HepG2 (cell line): ENCODE measurements around the gene TOMM40L. TPM values are rescaled to one million over a fixed set of nuclear protein-coding genes. Genes with fewer than 3 reads are reported as not detected.

Source experiments
- HHEX ChIP-seq: IDR thresholded peaks from 2 replicates; pipeline ENCODE4 v1.6.1; 2016; ENCODE audit warnings: control low read depth
- KDM3A ChIP-seq: IDR thresholded peaks from 2 replicates; pipeline ENCODE4 v1.6.1; 2018; ENCODE audit warnings: low read depth, missing compliant biosample characterization
- MEF2D ChIP-seq: sonication (generic); formaldehyde crosslinking; IDR thresholded peaks from 2 replicates; pipeline ENCODE4 v1.5.1; 2020; ENCODE audit warnings: mild to moderate bottlenecking, missing genetic modification reagents
- SIN3B ChIP-seq: fragments of 150-350 bp; IDR thresholded peaks from 2 replicates; pipeline ENCODE4 v1.6.1; 2014; ENCODE audit warnings: low read length
- SP1 ChIP-seq, 2 experiments: fragments of 450-650 bp in 1 of 2; sonication (generic) in 1 of 2; formaldehyde crosslinking in 1 of 2; IDR thresholded peaks; 2 replicates each; pipeline versions ENCODE4 v1.4.0 to v1.6.1; 2016 to 2020; ENCODE audit warnings: missing genetic modification reagents in 1 of 2
- ZNF343 ChIP-seq: sonication (generic); formaldehyde crosslinking; IDR thresholded peaks from 2 replicates; pipeline ENCODE4 v1.4.0; 2020; ENCODE audit warnings: mild to moderate bottlenecking, missing genetic modification reagents
- ZNF556 ChIP-seq: sonication (generic); formaldehyde crosslinking; IDR thresholded peaks from 2 replicates; pipeline ENCODE4 v1.4.0; 2020; ENCODE audit warnings: mild to moderate bottlenecking, missing genetic modification reagents, borderline replicate concordance
- ZNF567 ChIP-seq: sonication (generic); formaldehyde crosslinking; IDR thresholded peaks from 2 replicates; pipeline ENCODE4 v1.8.1; 2023; ENCODE audit warnings: mild to moderate bottlenecking, missing genetic modification reagents, borderline replicate concordance
- ZNF660 ChIP-seq: sonication (generic); formaldehyde crosslinking; IDR thresholded peaks from 2 replicates; pipeline ENCODE4 v1.5.1; 2020; ENCODE audit warnings: mild to moderate bottlenecking, low read depth, missing genetic modification reagents, borderline replicate concordance
- ZNF724P ChIP-seq: sonication (generic); formaldehyde crosslinking; IDR thresholded peaks from 2 replicates; pipeline ENCODE4 v1.8.0; 2022; ENCODE audit warnings: missing genetic modification reagents, borderline replicate concordance
- polyA plus RNA-seq, 8 experiments: library from polyadenylated mRNA; depleted of rRNA in 3 of 8; stranded (reverse) in 7 of 8; unstranded in 1 of 8; fragments of >200 nt; fragmentation: Illumina TruSeq in 4 of 8; extraction: Trizol in 4 of 8; gene quantifications; 2 replicates each; pipeline versions ENCODE4 v1.2.1 to v1.2.3, GENCODE V29; 2011 to 2016; ENCODE audit warnings: low read depth in 4 of 8, missing spikeins in 1 of 8, mixed read lengths in 1 of 8; ENCODE audit not compliant: insufficient read depth in 1 of 8
- total RNA-seq, 5 experiments: library from RNA; depleted of rRNA; stranded (reverse); fragments of >200 nt; fragmentation: Illumina TruSeq; extraction: Trizol; gene quantifications; 2 replicates each; pipeline ENCODE4 v1.2.3, GENCODE V29; 2016; ENCODE audit warnings: low read depth in 1 of 5
- TF ChIP-seq, protein P1 (sequence below), 2 experiments: sonication (generic) in 1 of 2; formaldehyde crosslinking in 1 of 2; IDR thresholded peaks; 2 replicates each; pipeline versions ENCODE4 v1.6.1 to v1.9.0; 2014 to 2022; ENCODE audit warnings: antibody characterized with exemption in 1 of 2, borderline replicate concordance in 1 of 2, inconsistent platforms in 1 of 2, low read depth in 1 of 2, missing genetic modification reagents in 1 of 2
- TF ChIP-seq, protein P2 (sequence below), 2 experiments: fragments of 450-650 bp in 1 of 2; sonication (generic) in 1 of 2; formaldehyde crosslinking; IDR thresholded peaks; 2 replicates each; pipeline versions ENCODE4 v1.5.0 to v1.8.0; 2020 to 2022; ENCODE audit warnings: mild to moderate bottlenecking in 1 of 2, missing genetic modification reagents in 1 of 2
- TF ChIP-seq, protein P3 (sequence below): IDR thresholded peaks from 2 replicates; pipeline ENCODE4 v1.6.1; 2016; ENCODE audit warnings: missing compliant biosample characterization, missing genetic modification reagents, borderline replicate concordance
- TF ChIP-seq, protein P4 (sequence below), 2 experiments: IDR thresholded peaks; 2 replicates each; pipeline ENCODE4 v1.6.1; 2011 to 2012; ENCODE audit warnings: low read length in 2 of 2, borderline replicate concordance in 1 of 2, low read depth in 1 of 2, mild to moderate bottlenecking in 1 of 2, moderate library complexity in 1 of 2

TOMM40L gene
- total and polyA plus RNA-seq, 2 of the 13 experiments (the other 11 are each of a cell fraction or from before 2014, with no cell fraction given), result 14.1 to 26.2 TPM

DNA sequence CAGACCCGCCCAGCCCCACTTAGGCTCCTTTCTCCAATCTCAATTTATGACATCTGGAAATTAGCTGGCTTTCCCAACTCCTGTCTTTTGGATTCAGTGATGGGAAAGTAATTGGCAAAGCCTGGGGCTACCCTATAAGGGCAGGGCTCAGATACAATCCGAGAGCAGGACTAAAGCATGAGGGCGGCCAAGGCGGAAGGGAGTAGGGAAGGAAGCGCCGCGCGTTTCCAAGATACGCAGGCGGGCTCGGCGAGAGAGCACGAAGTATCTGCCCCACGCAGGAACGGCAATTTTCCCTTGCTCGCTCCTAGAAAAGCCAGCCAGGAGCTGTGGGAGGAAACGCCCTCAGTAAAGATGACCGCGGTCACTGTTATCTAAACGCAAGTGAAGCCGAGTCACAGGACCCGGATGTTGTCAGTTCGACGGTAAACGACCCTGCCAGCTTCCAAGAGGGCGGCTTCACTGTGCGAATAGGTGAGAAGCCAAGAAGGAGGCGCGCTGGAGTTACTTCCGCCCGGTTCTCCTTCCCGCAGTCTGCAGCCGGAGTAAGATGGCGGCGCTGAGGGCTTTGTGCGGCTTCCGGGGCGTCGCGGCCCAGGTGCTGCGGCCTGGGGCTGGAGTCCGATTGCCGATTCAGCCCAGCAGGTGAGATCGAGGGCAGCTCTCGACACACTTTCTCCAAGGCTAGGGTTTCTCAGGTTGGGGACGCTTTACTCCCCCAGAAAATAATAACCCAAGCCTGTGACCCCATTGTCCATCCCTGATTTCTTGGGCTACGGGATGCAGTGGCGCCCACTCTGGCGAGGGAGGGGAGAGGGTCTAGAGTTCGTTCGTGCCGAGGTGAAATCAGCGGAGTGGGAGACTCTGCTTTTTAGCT lies 23.8 kb upstream of the TOMM40L start, which contains the start of gene NDUFS2 (continued):
- TF ChIP-seq, protein P1, sequence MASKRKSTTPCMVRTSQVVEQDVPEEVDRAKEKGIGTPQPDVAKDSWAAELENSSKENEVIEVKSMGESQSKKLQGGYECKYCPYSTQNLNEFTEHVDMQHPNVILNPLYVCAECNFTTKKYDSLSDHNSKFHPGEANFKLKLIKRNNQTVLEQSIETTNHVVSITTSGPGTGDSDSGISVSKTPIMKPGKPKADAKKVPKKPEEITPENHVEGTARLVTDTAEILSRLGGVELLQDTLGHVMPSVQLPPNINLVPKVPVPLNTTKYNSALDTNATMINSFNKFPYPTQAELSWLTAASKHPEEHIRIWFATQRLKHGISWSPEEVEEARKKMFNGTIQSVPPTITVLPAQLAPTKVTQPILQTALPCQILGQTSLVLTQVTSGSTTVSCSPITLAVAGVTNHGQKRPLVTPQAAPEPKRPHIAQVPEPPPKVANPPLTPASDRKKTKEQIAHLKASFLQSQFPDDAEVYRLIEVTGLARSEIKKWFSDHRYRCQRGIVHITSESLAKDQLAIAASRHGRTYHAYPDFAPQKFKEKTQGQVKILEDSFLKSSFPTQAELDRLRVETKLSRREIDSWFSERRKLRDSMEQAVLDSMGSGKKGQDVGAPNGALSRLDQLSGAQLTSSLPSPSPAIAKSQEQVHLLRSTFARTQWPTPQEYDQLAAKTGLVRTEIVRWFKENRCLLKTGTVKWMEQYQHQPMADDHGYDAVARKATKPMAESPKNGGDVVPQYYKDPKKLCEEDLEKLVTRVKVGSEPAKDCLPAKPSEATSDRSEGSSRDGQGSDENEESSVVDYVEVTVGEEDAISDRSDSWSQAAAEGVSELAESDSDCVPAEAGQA (IDR thresholded peaks at IDR 0.05; ENCODE audit: low read depth), result peak; percentile 99
- TF ChIP-seq, protein P1 (CRISPR knock-in tag; IDR thresholded peaks at IDR 0.05; ENCODE audit: borderline replicate concordance), result no peak
- TF ChIP-seq ZNF556 (CRISPR knock-in tag), result 0 out of 2 replicates have a peak, but pooled peaks have one; percentile 62
- peak; percentile 88 for TF ChIP-seq ZNF724P
- peak; percentile 81; the same call in 1 of the 2 replicates for TF ChIP-seq MEF2D (CRISPR knock-in tag)
- TF ChIP-seq, protein P2, sequence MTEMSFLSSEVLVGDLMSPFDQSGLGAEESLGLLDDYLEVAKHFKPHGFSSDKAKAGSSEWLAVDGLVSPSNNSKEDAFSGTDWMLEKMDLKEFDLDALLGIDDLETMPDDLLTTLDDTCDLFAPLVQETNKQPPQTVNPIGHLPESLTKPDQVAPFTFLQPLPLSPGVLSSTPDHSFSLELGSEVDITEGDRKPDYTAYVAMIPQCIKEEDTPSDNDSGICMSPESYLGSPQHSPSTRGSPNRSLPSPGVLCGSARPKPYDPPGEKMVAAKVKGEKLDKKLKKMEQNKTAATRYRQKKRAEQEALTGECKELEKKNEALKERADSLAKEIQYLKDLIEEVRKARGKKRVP (CRISPR knock-in tag; IDR thresholded peaks at IDR 0.05), result 0 out of 4 replicates have a peak, but pooled peaks of 1 of the 2 experiments have one; percentile 32
- no peak for TF ChIP-seq ZNF660 (CRISPR knock-in tag)
- peak; percentile 41; the same call in 1 of the 2 replicates for TF ChIP-seq ZNF343 (CRISPR knock-in tag)
- peak; percentile 61; the same call in 1 of the 2 replicates for TF ChIP-seq ZNF567
- no peak for TF ChIP-seq HHEX (CRISPR knock-in tag)
- TF ChIP-seq SP1 (IDR thresholded peaks at IDR 0.05), result no peak
- TF ChIP-seq SP1 (CRISPR knock-in tag; IDR thresholded peaks at IDR 0.05), result peak; percentile 63
- TF ChIP-seq, protein P3, sequence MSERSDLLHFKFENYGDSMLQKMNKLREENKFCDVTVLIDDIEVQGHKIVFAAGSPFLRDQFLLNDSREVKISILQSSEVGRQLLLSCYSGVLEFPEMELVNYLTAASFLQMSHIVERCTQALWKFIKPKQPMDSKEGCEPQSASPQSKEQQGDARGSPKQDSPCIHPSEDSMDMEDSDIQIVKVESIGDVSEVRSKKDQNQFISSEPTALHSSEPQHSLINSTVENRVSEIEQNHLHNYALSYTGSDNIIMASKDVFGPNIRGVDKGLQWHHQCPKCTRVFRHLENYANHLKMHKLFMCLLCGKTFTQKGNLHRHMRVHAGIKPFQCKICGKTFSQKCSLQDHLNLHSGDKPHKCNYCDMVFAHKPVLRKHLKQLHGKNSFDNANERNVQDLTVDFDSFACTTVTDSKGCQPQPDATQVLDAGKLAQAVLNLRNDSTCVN (CRISPR knock-in tag), result peak; percentile 75; the same call in 1 of the 2 replicates
- peak; percentile 57 for TF ChIP-seq SIN3B
- TF ChIP-seq, protein P4, sequence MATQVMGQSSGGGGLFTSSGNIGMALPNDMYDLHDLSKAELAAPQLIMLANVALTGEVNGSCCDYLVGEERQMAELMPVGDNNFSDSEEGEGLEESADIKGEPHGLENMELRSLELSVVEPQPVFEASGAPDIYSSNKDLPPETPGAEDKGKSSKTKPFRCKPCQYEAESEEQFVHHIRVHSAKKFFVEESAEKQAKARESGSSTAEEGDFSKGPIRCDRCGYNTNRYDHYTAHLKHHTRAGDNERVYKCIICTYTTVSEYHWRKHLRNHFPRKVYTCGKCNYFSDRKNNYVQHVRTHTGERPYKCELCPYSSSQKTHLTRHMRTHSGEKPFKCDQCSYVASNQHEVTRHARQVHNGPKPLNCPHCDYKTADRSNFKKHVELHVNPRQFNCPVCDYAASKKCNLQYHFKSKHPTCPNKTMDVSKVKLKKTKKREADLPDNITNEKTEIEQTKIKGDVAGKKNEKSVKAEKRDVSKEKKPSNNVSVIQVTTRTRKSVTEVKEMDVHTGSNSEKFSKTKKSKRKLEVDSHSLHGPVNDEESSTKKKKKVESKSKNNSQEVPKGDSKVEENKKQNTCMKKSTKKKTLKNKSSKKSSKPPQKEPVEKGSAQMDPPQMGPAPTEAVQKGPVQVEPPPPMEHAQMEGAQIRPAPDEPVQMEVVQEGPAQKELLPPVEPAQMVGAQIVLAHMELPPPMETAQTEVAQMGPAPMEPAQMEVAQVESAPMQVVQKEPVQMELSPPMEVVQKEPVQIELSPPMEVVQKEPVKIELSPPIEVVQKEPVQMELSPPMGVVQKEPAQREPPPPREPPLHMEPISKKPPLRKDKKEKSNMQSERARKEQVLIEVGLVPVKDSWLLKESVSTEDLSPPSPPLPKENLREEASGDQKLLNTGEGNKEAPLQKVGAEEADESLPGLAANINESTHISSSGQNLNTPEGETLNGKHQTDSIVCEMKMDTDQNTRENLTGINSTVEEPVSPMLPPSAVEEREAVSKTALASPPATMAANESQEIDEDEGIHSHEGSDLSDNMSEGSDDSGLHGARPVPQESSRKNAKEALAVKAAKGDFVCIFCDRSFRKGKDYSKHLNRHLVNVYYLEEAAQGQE (IDR thresholded peaks at IDR 0.05; ENCODE audit: borderline replicate concordance in 1 of 2, low read depth in 1 of 2, low read length in 2 of 2), result peak in 1 of 2 experiments; percentile 72; a peak in 1 of 4 replicates
- no peak for TF ChIP-seq KDM3A (CRISPR knock-in tag)
